ENCODE data around the gene MEF2D.

Gene MEF2D

DNA sequence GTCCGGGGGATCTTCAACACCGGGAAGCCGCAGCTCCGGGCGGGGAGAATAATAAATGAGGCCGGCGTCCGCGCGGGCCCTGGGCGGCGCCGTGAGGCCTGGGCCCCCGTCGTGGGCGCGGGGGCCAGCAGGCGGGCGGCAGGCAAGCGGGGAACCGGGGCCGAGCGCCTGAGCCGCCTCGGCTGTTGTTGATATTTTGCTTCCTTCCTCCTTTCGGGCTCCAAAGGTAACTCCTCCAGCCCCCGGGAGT lies at the start of gene MEF2D:
Gene MEF2D (minus strand): TSS at position 233 of the 250 bp plus-strand sequence. CDS start 17,483 bp downstream, outside the sequence.
- no peak for DNase-seq (ENCODE audit: low spot score)

DNA sequence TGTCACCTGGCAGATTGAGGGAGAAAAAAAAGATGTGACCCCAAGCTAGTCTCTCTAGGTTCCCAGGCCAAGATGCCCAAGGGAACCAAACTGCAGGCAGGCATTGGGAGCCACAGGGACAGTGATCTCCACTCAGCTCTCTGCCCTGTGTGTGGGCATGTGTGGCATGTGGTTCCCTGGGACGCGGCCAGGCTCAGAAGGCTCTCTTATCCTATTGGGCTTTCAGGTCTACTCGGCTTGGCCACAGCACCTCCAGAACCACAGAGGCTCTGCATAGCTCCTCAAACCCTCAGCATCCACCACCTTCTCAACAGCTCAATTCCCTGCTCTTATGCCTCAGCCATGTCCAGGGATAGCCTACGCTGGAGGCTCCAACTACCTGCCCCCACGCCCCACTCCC lies 49.8 kb upstream of the MEF2D start:
- DNase-seq (ENCODE audit: low spot score) = no peak

DNA sequence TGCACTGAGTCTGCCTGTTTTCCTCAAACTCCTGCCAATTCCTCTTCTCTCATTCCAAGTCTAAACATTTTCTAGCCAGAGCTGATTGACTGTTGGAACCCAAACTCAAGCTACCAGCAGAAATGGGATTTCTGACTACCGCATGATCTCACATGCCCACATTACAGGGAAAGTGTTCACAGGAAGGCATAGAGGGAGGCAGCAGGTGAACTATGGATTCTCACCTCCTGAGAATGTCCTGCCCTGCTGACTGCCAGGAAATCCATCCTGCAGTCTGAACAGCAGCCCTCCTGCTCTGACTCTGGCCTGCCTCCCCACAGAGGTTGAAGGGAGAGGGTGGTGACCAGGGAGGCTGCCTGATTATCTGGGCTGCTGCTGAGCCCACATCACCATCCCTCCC lies 49.3 kb upstream of the MEF2D start:
- DNase-seq (ENCODE audit: low spot score) = no peak

DNA sequence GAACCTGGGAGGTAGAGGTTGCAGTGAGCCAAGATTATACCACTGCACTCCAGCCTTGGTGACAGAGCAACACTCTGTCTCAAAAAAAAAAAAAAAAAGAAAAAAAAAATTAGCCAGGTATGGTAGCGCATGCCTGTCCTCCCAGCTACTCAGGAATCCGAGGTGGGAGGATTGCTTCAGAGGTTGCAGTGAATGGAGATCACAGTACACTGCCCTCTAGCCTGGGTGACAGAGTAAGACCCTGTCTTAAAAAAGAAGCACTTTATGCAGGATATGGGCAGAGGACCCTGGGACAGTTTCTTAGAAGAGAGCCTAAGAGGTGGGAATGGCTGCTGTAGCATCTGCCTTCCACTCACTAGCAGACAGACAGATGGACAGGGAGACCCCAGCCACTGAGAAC lies 48.8 kb upstream of the MEF2D start:
- DNase-seq (ENCODE audit: low spot score) = no peak

DNA sequence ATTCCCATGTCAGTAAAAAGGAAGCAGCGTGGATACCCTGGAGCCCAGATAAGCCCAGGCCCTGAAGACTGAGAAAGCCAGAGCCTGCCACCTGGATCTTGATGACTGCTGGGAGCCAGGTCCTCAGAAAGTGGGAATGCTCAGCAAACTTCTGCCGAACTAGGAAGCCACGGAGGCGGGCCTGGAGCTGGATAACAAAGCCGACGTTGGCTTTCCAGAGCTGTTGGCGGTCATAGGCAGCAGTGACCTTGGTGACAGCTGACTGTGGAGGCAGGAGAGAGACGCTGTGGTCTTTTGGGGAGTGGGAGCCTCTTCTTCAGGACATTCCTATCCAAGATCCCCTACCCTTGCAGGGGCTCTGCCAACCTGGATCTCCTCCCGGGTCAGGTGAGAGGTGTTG lies 47.4 kb upstream of the MEF2D start:
- no peak for DNase-seq (ENCODE audit: low spot score)

DNA sequence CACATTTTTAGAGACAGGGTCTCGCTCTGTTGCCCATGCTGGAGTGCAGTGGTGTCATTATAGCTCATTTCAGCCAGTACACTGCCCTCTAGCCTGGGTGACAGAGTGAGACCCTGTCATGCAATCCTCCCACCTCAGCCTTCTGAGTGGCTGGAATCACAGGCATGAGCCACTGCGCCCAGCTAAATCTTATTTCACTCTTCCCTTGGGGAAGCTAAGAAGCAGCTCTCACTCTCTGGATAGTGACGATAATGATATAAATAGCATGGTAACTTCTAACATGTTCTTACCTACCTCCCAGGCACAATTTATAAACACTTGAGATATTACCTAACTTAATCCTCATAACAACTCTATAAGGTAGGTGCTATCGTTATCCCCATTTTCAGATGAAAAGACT lies 46.9 kb upstream of the MEF2D start:
- DNase-seq (ENCODE audit: low spot score) = no peak

DNA sequence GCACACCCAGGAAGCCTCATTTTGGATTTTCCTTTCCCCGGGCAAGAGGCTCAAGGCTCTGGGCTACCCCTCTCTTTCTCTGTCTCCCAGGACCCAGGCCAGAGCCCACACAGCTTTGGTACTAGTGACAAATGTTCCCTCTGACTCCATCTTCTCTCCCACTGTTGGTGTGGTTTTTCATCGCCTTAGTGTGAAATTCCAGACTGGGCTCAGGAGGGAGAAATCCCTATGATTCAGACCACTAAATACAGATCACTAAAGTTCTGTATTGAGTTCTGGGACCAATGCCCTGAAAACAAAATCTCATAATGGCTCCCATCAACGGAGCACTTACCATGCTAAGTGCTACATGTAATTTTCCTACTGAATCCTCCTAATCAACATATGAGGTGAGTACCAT lies 45.7 kb upstream of the MEF2D start:
- DNase-seq (ENCODE audit: low spot score) = no peak

DNA sequence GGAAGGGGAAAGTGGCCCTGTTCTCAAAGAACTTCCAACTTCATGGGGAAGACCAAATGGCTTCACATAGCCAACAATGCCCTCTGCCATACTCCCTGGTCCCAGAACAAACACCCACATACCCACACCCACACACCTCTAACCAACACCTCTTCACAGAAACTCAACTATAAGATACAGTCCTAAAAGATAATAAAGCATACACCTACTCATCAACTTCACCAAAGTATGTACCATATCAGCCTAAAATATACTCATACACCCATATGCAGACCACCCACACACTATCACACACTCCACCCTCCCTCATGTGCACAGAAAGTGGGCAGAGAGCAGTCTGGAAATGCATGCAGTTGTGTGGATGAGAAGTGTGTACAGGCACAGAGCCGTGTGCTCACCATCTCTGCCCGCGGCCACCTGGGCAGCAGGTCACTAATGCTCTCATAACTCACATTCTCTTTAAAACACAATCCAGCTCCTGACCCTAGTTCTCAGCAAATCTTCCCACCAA lies 44.1 kb upstream of the MEF2D start:
- DNase-seq (ENCODE audit: low spot score) = no peak

DNA sequence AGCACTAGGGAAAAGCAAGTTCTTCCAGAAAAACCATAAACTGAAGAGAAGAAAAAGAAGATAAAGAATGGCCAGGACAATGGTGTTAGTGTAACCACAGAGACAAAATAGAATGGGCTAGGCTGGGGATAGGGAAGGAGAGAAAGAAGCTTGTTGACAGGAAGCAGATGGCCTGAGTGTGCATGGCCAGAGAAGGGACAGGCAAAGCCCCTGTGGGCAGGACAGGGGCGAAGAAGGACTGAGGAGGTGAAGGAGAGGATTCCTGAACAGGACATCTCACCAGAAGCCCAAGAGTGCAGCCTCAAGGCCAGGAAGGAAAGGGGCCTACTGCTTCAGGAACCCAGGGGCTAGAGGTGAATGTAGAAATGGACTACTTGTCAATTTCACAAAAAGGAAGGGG lies 42.5 kb upstream of the MEF2D start:
- DNase-seq (ENCODE audit: low spot score) = no peak

DNA sequence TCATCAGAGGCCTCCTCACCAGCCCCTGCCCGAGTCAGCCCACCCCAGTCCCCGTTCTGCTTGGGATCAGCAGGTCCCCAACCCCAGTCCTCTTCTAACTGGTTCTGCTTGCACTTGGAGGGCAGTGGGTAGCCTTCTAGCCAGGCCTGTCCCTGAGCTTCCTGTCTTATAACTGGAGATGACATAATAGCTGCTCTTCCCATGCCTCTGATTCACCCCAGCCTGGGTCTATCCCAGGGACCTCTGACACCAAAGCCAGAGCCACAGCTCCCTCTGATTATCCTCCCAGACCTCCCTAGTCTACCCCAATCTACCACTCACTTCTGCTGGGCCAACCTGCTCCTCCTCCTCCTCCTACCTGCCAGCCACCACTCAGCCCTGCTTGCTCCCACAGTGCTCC lies 40.4 kb upstream of the MEF2D start:
- no peak for DNase-seq (ENCODE audit: low spot score)

DNA sequence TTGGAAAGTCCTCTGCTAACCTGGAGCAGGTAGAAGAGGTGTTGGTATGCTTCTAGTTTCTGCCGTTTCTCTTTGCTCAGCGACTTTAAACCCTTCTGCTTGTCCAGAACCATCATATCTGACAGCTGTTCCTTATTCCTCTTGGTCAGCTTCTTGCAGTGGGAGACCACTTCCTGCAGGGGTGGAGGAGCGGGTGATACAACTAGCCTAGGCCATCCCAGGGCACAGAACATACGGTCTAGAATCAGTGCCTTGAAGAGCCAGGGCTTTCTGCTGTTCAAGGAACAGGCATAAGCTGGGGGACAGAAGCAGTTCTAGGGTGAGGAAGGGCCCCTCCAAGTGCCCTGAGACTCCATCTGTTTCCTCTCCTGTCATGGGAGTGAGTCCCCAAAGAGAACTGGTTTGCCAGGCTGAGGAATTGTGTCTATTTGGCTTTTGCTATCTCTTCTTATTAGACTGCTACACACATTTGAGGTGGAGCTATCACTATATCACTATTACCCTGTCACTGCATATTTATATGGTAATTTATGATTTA lies 39.3 kb upstream of the MEF2D start:
- no peak for DNase-seq (ENCODE audit: low spot score)

DNA sequence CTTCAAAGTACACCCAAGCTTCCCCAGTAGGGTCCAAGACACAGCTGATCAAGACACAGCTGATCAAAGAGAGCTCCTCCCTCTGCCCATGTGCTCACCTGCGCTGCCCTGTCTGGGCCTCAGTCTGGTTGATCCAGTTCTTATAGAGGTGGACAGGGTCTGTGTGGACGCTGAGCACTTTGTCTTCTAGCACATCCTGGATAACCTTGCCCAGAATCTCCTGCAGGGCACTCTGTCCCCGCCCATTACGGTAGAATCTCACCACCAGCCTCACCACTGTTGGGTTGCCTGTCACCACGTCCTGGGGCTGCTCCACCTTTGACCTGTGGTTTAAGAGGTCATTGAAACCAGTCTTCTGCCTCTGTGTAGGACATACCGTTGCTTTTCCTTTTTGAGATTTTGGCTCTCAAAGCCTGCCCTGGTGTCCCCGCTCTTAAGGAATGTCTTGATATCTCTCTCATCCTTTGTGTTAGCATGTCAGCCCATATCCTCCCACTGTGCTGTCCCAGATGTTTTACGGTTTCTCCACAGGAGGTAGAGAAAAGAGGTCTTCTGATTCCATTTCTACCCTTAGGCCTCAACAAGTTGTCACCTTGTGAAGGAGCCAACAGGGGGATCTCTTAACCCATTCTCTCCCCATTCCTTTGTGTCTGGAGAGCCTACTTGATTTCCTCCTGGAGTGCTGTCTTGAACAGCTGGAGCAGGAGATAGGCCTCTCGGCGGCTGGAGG lies 38.3 kb upstream of the MEF2D start:
- no peak for DNase-seq (ENCODE audit: low spot score)

DNA sequence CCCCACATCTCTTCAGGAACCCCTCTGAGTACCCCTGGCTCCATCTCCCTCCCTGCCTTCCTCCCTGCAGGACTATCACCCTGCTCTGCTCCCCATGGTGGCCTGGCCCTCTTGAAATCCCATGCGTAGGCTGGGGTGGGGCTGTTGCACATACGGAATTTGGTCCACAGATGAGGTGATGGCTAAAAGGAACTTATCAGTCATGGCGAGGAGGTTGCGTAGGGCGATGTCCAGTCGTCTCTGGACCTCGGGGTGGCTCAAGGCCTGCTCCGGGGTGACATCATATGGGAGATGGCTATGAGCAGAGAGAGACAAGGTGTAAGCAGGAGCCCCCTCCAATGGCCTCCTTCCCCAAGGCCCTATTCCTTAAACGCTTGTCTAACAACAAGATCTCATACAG lies 36.5 kb upstream of the MEF2D start:
- DNase-seq (ENCODE audit: low spot score) = no peak

DNA sequence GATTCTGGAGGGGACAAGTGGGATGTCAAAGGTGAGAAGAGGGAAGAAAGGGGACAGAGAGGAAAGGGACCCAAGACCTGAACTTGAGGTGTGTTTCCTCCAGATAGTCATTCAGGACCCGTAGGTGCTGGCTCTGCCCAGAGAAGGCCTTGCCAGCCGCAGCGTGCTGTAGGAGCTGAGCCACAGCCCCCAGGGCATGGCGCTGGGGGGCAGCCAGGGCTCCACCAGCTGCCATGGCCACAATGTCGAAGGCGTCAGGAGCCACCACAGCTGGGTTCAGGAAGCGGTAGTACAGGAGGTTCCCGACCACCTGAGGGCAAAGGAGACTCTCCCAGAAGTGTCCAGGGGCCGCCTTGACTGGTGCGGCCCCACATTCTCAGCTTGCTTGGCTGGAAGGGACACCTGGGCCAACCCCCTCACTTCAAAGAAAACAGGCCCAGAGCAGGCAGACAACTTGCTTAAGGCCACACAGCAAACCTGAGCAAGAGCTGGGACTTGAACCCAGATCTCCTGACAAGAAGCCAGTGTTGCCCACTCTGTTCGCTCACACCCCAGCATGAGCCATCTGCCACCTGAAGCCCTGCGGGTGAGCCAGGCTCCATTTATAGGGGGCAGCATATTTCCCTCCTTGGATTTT lies 34.0 kb upstream of the MEF2D start:
- no peak for DNase-seq (ENCODE audit: low spot score)

DNA sequence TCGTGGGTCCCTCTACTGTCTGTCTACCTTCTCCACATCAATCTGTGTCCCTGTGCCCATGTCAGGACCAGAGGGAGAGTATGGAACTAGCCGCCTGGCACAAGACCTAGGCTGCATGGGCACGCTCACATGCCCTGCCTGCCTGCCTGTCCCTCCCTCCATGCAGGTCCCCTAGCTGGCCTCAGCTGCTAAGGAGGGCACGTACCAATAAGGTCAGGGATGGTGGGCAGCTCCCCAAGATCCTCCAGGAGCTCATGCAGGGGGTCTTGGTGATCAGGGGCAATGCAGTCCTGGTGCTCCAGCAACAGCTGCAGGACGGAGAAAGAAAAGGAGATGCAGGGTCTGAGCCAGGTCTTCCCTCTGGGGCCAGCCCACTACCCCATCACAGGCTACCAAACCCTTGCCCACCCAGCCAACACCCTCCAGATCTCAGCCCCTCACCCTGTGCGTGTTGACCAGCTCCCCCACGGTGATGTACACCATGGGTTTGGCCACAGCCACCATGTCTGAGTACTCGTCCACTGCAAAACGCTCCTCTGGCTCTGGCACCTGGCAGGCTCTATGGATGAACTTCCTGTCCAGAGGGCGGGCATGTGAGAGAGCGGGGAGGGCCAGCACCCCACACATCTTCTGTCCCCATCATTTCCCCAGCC lies 33.1 kb upstream of the MEF2D start:
- no peak for DNase-seq (ENCODE audit: low spot score)

DNA sequence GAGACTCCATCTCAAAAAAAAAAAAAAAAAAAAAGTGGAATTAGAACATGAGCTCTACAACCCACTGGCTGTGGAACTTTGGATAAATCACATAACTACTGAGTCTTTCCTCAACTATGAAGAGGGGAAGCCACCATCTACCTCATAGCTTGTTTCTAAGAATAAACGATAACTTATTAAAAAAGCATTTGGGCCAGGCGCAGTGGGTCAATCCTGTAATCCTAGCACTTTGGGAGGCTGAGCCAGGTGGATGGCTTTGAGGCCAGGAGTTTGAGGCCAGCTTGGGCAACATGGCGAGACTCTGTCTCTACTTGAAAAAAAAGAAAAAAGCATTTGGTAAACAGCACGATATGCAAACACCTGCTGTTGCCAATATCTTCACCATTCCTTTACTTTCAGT lies 31.8 kb upstream of the MEF2D start:
- DNase-seq (ENCODE audit: low spot score) = no peak

DNA sequence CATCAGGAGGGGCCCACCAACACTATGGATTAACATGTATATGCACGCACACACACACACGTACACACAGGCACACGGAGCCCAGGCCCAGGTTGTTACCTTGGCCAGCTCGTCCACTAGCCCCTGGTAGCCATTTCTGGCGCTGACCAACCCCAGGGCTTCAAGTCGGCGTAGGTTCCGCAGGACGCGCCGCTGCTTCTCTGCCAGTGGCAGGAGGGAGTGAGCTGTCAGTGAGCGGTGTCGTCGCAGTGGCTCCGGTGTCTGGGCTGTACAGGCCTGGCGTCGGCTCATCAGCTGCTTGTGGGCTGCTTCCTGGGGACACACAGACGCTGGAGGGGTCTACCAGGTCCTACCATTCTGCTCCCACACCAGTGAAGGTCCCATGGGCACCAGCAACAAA lies 29.4 kb upstream of the MEF2D start:
- DNase-seq (ENCODE audit: low spot score) = no peak

DNA sequence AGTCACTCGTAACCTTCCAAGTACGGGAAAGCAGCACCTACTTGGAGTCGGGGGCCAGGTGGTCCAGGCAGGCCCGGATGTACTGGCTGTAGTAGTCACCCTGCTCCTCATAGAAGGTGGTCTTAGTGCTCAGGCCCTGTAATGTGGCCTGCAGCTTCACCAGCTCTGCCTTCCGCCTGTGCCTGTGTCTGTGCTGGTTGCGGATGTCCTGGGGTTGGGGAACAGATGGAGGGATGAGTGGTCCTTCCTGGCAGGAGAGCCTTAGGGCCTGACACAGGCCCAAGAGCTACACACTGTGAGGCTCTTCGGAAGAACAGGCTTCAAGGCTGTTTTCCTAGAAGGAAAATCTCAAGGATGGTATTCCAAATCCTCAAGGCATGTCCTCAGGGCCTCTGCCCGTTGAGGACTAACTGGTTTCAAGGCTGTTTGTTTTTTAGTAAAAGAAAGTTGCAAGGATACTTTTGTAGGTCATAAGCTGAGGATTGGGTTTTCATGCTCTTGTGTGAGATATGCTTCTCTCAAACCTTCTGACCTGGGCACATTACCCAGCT lies 28.4 kb upstream of the MEF2D start:
- DNase-seq (ENCODE audit: low spot score) = no peak

DNA sequence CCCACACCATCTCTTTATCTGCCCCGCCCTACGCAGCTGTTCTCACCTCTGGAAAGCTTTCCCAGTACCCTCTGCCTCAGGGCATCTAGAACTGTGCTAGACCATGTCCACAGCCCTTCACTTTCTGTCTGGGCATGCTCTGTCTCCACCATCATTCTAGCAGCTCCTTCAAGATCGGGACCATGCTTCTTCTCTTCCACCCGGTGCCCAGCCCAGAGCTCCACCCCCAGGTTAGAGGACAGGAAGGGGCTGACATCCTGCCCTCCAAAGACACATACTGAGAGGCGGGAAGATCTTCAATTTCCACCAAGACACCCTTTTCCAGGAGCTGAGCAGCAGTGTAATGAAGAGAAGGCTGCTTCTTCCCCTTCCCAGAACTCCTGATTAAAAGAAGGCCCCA lies 27.7 kb upstream of the MEF2D start:
- DNase-seq (ENCODE audit: low spot score) = no peak

DNA sequence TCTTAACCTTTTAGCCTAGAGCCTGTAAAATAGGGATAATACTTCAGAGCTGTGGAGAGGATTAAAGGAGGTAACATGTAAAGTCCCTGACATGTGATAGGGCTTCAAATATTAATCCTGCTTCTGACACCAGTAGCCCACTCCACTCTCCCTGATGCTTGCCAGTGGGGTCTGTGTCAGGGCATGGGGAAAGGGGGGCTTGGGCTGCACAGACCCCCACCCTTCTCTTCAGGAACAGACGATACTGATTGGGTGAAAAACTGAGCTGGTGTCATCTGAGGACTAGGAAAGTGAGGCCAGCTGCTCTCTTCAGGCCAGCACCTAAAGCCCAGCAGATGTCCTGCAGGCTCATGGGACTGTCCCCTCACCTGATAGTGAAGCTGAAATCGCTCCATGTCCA lies 27.0 kb upstream of the MEF2D start:
- DNase-seq (ENCODE audit: low spot score) = no peak

DNA sequence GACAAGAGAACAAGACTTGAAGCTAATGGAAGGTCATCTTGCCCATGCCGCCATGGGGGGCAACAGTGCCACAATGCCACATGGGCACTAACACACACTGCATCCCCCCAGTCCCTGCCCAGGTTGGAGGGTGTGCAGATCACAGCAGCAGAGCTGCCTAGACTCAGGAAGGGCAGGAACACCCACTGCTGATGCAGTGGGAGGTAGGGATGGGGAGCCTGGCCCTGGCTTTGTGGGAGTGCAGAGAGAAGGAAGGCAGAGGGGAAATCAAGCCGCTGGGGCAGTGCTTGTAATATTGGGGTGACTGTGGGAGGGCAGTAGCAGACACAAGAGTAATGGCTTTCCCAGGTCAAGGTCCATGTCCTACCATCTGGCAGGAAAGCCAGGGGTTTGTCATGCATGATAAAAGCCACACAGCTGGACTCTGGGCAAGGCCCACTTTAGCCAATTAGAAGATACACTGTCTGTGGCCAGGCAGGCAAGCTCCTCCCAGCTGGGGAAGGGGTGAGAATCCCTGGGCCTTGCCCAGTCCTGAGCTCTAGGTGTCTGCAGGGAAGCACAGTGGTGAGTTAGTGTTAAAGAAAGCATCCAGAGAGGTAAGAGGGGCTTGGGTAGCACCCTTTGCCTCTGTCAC lies 25.4 kb upstream of the MEF2D start:
- DNase-seq (ENCODE audit: low spot score) = no peak

DNA sequence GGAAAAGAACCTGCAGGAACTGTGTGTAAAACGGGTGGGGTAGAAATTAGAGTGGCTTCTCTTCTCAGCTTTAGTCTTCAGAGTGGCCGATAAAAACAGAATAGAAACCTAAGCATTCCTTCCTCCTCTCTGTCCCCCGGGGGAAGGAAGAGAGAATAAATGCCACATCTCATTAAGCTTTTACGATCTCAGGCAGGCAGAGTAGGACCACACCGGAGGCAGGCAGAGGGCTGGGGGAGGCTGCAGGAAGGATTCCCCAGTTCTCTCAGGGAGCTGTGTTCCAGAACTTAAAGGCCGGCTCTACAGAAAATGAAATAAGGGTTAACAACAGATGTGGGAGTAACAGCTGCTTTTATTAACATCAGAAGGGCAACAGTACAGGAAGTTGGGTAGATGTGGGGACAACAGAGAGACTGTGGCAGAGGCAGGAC lies 24.5 kb upstream of the MEF2D start:
- DNase-seq (ENCODE audit: low spot score) = no peak

DNA sequence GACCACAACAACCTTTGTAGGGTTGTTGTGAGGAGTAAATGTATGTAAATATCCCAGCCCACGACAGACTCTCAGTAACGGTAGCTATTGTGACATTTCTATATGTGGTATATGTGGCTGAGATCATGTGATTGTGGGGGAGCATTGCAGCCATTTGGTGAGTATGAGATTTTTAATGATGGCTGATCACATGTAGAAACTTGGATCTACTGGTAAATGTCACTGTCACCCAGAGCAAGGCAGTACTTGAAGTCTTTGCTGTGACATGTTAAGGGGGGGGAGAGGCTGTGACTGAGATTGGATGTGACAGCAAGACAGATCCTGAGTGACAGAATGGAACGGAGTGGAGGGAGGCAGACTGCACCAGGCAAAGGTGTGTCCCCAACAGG lies 23.9 kb upstream of the MEF2D start:
- no peak for DNase-seq (ENCODE audit: low spot score)

All from ecto neural progenitor cell (in vitro differentiated cells).